ENCODE results near the gene HAPLN3.
A peak's percentile ranks its signal among the peaks of the same experiment; 100 is the strongest.
"Not testable (repeated sequence)": the region's sequence is repeated elsewhere in the genome, so short reads cannot be mapped to it uniquely, and the experiment has no call there.

The HAPLN3 gene

GRCh38 chr15:88932271-88932874 lies 37.0 kb upstream of the HAPLN3 start:
- no peak overlapping the region for H3K4me3 ChIP-seq (ENCODE audit: low read depth, low read length)
- DNase-seq (ENCODE audit: low read depth, low spot score) = no peak
- ChIA-PET POLR2A (no interaction called here), CTCF (no interaction called here)
- TF ChIP-seq CTCF (IDR thresholded peaks at IDR 0.05; ENCODE audit: insufficient read depth, low read length, missing control alignments) = no peak

GRCh38 chr15:88930579-88930978 lies 35.2 kb upstream of the HAPLN3 start:
- ChIA-PET CTCF (interaction anchor here (1.4 kb wide), 1 partner anchor 10 kb away, joined by 3 read pairs; no protein-coding TSS in a partner anchor), POLR2A (no interaction called here)
- no peak for TF ChIP-seq CTCF (IDR thresholded peaks at IDR 0.05; ENCODE audit: insufficient read depth, low read length, missing control alignments)
- H3K4me3 ChIP-seq (ENCODE audit: low read depth, low read length) = no peak overlapping the region
- DNase-seq (ENCODE audit: low read depth, low spot score) = no peak

- H3K4me3 ChIP-seq (ENCODE audit: low read depth, low read length); CTCF ChIA-PET; DNase-seq (ENCODE audit: low read depth, low spot score); POLR2A ChIA-PET: not testable (repeated sequence)
Measured at GRCh38 chr15:88929358-88930098, 34.2 kb upstream of the HAPLN3 start.

- H3K4me3 ChIP-seq (ENCODE audit: low read depth, low read length); CTCF ChIA-PET; DNase-seq (ENCODE audit: low read depth, low spot score); POLR2A ChIA-PET: not testable (repeated sequence)
Measured at GRCh38 chr15:88928192-88928591, 32.8 kb upstream of the HAPLN3 start.

- POLR2A ChIA-PET; DNase-seq (ENCODE audit: low read depth, low spot score); H3K4me3 ChIP-seq (ENCODE audit: low read depth, low read length): not testable (repeated sequence)
- CTCF ChIA-PET = interaction anchor here (0.6 to 1.6 kb wide), 2 partner anchors 41 to 132 kb away, joined by 3 to 5 read pairs; no protein-coding TSS in a partner anchor
Measured at GRCh38 chr15:88925648-88926047, 30.3 kb upstream of the HAPLN3 start.

GRCh38 chr15:88920892-88921435 lies 25.6 kb upstream of the HAPLN3 start:
- ChIA-PET POLR2A (interaction anchor here (0.6 to 2.0 kb wide), 6 partner anchors 8 to 132 kb away, joined by 3 to 13 read pairs (median 5); partner anchors contain the start of genes HAPLN3 and MFGE8), CTCF (interaction anchor here (0.8 to 3.5 kb wide), 9 partner anchors 9 to 113 kb away, joined by 3 to 13 read pairs (median 3); no protein-coding TSS in a partner anchor)
- not testable (repeated sequence) for DNase-seq (ENCODE audit: low read depth, low spot score); H3K4me3 ChIP-seq (ENCODE audit: low read depth, low read length)

- ChIA-PET POLR2A (interaction anchor here (0.7 to 2.0 kb wide), 5 partner anchors 8 to 132 kb away, joined by 4 to 13 read pairs (median 5); partner anchors contain the start of gene HAPLN3), CTCF (interaction anchor here (0.8 to 3.5 kb wide), 8 partner anchors 10 to 113 kb away, joined by 3 to 13 read pairs (median 3); no protein-coding TSS in a partner anchor)
- H3K4me3 ChIP-seq (ENCODE audit: low read depth, low read length) = no peak overlapping the region
- TF ChIP-seq CTCF (IDR thresholded peaks at IDR 0.05; ENCODE audit: insufficient read depth, low read length, missing control alignments) = no peak
- DNase-seq (ENCODE audit: low read depth, low spot score) = no peak
Measured at GRCh38 chr15:88920186-88920891, 25.0 kb upstream of the HAPLN3 start.

- no peak for TF ChIP-seq CTCF (IDR thresholded peaks at IDR 0.05; ENCODE audit: insufficient read depth, low read length, missing control alignments)
- ChIA-PET CTCF (interaction anchor here (1.6 to 2.8 kb wide), 2 partner anchors 8 to 14 kb away, joined by 3 to 13 read pairs; no protein-coding TSS in a partner anchor), POLR2A (interaction anchor here (1.1 to 1.7 kb wide), 2 partner anchors 9 to 76 kb away, joined by 3 to 4 read pairs; no protein-coding TSS in a partner anchor)
- H3K4me3 ChIP-seq (ENCODE audit: low read depth, low read length) = no peak overlapping the region
- peak; percentile 99 for DNase-seq (ENCODE audit: low read depth, low spot score)
Measured at GRCh38 chr15:88918738-88919137, 23.4 kb upstream of the HAPLN3 start.
